Endodermal cell (in vitro differentiated cells): ENCODE results near the gene CECR2. TPM values are rescaled to one million over a fixed set of nuclear protein-coding genes. Genes with fewer than 3 reads are reported as not detected.

Experiments used
- DNase-seq: peaks from one replicate; pipeline ENCODE4 v3.0.0-alpha.2; 2017
- H3K27ac ChIP-seq: 2 replicates; pipeline ENCODE4 v1.5.1; 2013; ENCODE audit warnings: mild to moderate bottlenecking, low read depth, low read length, moderate library complexity
- H3K27me3 ChIP-seq: 2 replicates; pipeline ENCODE4 v1.6.1; 2013; ENCODE audit warnings: mild to moderate bottlenecking, low read length, moderate library complexity; ENCODE audit not compliant: insufficient read depth, control insufficient read depth, poor library complexity, severe bottlenecking
- H3K36me3 ChIP-seq: 2 replicates; pipeline ENCODE4 v1.7.0; 2013; ENCODE audit warnings: mild to moderate bottlenecking, low read length, moderate library complexity; ENCODE audit not compliant: control insufficient read depth, insufficient read depth
- H3K4me1 ChIP-seq: one replicate; pipeline ENCODE4 v1.7.0; 2013; ENCODE audit warnings: low read length; ENCODE audit not compliant: control insufficient read depth, insufficient read depth
- H3K4me3 ChIP-seq: 2 replicates; pipeline ENCODE4 v1.5.1; 2013; ENCODE audit warnings: mild to moderate bottlenecking, low read length, moderate library complexity
- H3K9ac ChIP-seq: 2 replicates; pipeline ENCODE4 v1.6.1; 2013; ENCODE audit warnings: mild to moderate bottlenecking, low read length, moderate library complexity; ENCODE audit not compliant: poor library complexity, severe bottlenecking; ENCODE audit errors: extremely low read depth
- H3K9me3 ChIP-seq: 2 replicates; pipeline ENCODE4 v1.6.1; 2013; ENCODE audit warnings: mild to moderate bottlenecking, low read length, moderate library complexity; ENCODE audit not compliant: control insufficient read depth
- H3K27ac Mint-ChIP-seq: 2 replicates; pipeline ENCODE4 v1.8.0; 2020; ENCODE audit warnings: mixed read lengths
- H3K27me3 Mint-ChIP-seq: 2 replicates; pipeline ENCODE4 v1.8.0; 2021; ENCODE audit warnings: mild to moderate bottlenecking, mixed read lengths; ENCODE audit not compliant: insufficient read depth
- H3K36me3 Mint-ChIP-seq: 2 replicates; pipeline ENCODE4 v1.8.0; 2020; ENCODE audit warnings: low read depth, mixed read lengths
- H3K4me1 Mint-ChIP-seq: 2 replicates; pipeline ENCODE4 v1.8.0; 2020; ENCODE audit warnings: mixed read lengths
- H3K4me3 Mint-ChIP-seq: 2 replicates; pipeline ENCODE4 v1.8.0; 2020; ENCODE audit warnings: mild to moderate bottlenecking, moderate library complexity, mixed read lengths
- H3K9me3 Mint-ChIP-seq: 2 replicates; pipeline ENCODE4 v1.8.0; 2020; ENCODE audit warnings: mild to moderate bottlenecking, mixed read lengths
- CTCF ChIP-seq: fragments of 200-600 bp; sonication (generic); conservative IDR thresholded peaks from 2 replicates; pipeline ENCODE4 v1.5.0; 2021; ENCODE audit warnings: antibody characterized with exemption, mild to moderate bottlenecking
- whole genome bisulfite sequencing, 2 experiments: methylation state at CpG; one replicate each; pipeline versions ENCODE4 v1.1.5 to v1.1.7; 2013; ENCODE audit warnings: missing lambda C conversion rate in 2 of 2, mixed read lengths in 1 of 2; ENCODE audit not compliant: insufficient coverage in 1 of 2, insufficient read length in 1 of 2; 5-methylcytosine and 5-hydroxymethylcytosine counted together
- total RNA-seq, 2 donors: library from RNA; stranded (reverse); fragmentation: NEBNext Ultra II Directional in 1 of 2; extraction: Animal tissue kit (Norgen Biotek cat#: 25700) in 1 of 2; gene quantifications; 2 replicates in 1 of 2; 3 replicates in 1 of 2; pipeline ENCODE4 v1.2.1, GENCODE V29; 2021

CECR2 gene
- total RNA-seq, 2 donors from 2014 or later = 98.9 to 105 TPM

- DNase-seq = no peak
- no peak overlapping the region for H3K27ac ChIP-seq
- H3K27ac Mint-ChIP-seq = no peak overlapping the region
- H3K4me1 Mint-ChIP-seq = peaks cover 10% of the 10 kb centered on the region
- H3K4me3 ChIP-seq = no peak overlapping the region
- no peaks in the 10 kb centered on the region for H3K9me3 ChIP-seq
- H3K27me3 ChIP-seq = no peaks in the 10 kb centered on the region
- WGBS, 2 experiments = 93 to 97% methylated on average over 1 to 2 of the region's 2 CpGs
- no peaks in the 10 kb centered on the region for H3K27me3 Mint-ChIP-seq
- TF ChIP-seq CTCF = no peak
- no peaks in the 10 kb centered on the region for H3K36me3 ChIP-seq
- H3K4me1 ChIP-seq = peaks cover 5% of the 10 kb centered on the region
- no peaks in the 10 kb centered on the region for H3K36me3 Mint-ChIP-seq
- no peak overlapping the region for H3K9ac ChIP-seq
- H3K4me3 Mint-ChIP-seq = no peak overlapping the region
- H3K9me3 Mint-ChIP-seq = no peaks in the 10 kb centered on the region
Measured at GRCh38 chr22:17357688-17358087, 11.6 kb upstream of the CECR2 start.

- H3K9me3 Mint-ChIP-seq = no peaks in the 10 kb centered on the region
- Histone ChIP-seq H3K9me3 (no peaks in the 10 kb centered on the region), H3K9ac (no peak overlapping the region), H3K27me3 (no peaks in the 10 kb centered on the region), H3K27ac (no peak overlapping the region), H3K4me3 (no peak overlapping the region), H3K36me3 (no peaks in the 10 kb centered on the region), H3K4me1 (peaks cover 5% of the 10 kb centered on the region)
- 88 to 95% methylated on average over 7 to 9 of the region's 9 CpGs for WGBS, 2 experiments
- no peaks in the 10 kb centered on the region for H3K27me3 Mint-ChIP-seq
- H3K4me1 Mint-ChIP-seq = peaks cover 10% of the 10 kb centered on the region
- no peak overlapping the region for H3K4me3 Mint-ChIP-seq
- DNase-seq = peak; percentile 45
- no peak for TF ChIP-seq CTCF
- H3K36me3 Mint-ChIP-seq = no peaks in the 10 kb centered on the region
- H3K27ac Mint-ChIP-seq = no peak overlapping the region
Measured at GRCh38 chr22:17358415-17358814, 10.8 kb upstream of the CECR2 start.

DNA sequence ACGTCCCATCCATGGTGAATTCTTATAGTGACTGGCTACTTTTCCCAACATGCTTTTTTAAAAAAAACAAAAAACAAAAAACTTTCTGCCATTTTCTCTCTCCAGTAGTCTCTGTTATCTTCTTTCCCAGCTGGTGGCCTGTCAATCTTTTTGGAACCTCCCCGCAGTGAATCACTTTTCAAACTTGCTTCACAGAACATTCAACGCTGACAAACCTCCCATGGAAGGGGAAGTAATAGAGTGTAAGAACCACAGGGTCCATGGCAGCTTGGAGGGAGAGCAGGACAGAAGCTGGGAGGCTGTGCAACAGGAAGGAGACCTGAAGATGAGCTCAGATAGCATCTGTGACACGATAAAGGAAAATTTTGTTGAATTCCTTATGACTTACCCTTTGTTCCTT lies 9.8 kb upstream of the CECR2 start:
- Mint-ChIP-seq H3K4me1 (peaks cover 10% of the 10 kb centered on the region), H3K36me3 (no peaks in the 10 kb centered on the region), H3K27ac (no peak overlapping the region), H3K27me3 (no peaks in the 10 kb centered on the region), H3K9me3 (no peaks in the 10 kb centered on the region), H3K4me3 (no peak overlapping the region)
- H3K27ac ChIP-seq = no peak overlapping the region
- no peak for DNase-seq
- H3K9me3 ChIP-seq = no peaks in the 10 kb centered on the region
- H3K9ac ChIP-seq = no peak overlapping the region
- peaks cover 5% of the 10 kb centered on the region for H3K4me1 ChIP-seq
- H3K4me3 ChIP-seq = no peak overlapping the region
- H3K36me3 ChIP-seq = no peaks in the 10 kb centered on the region
- 53 to 65% methylated on average over 2 to 4 of the region's 4 CpGs for WGBS, 2 experiments
- no peak for TF ChIP-seq CTCF
- no peaks in the 10 kb centered on the region for H3K27me3 ChIP-seq
